ENCODE data around the gene USP40. TPM values are rescaled to one million over a fixed set of nuclear protein-coding genes. Genes with fewer than 3 reads are reported as not detected.
A peak's percentile ranks its signal among the peaks of the same experiment; 100 is the strongest.

Gene USP40
- total and polyA plus RNA-seq, 2 donors (not counting 1 experiment from before 2014, with no cell fraction given) = 18.9 to 40.6 TPM

GRCh38 chr2:233489143-233489542 lies 77.4 kb downstream of the USP40 start:
- DNase-seq (ENCODE audit: low read depth in 2 of 2) = no peak
- no peaks in the 10 kb centered on the region for H3K27me3 ChIP-seq (ENCODE audit: control insufficient read depth, insufficient read depth, low read length)
- H2AFZ ChIP-seq (ENCODE audit: low read length) = no peak overlapping the region
- no peaks in the 10 kb centered on the region for H3K79me2 ChIP-seq (ENCODE audit: control insufficient read depth, insufficient read depth, low read length)
- no peak overlapping the region for H3K4me3 ChIP-seq (replicated peaks in 1 of 4; ENCODE audit: control extremely low read depth in 1 of 4, insufficient read depth in 1 of 4, low read depth in 3 of 4, low read length in 4 of 4)
- no peak overlapping the region for H3K4me2 ChIP-seq (ENCODE audit: extremely low read depth, insufficient read depth, low read length)
- H4K20me1 ChIP-seq (ENCODE audit: control insufficient read depth, extremely low read depth, insufficient read depth, low read length) = no peaks in the 10 kb centered on the region
- H3K9me3 ChIP-seq (ENCODE audit: control insufficient read depth, insufficient read depth, low read depth, low read length) = no peaks in the 10 kb centered on the region
- H3K4me1 ChIP-seq (ENCODE audit: control insufficient read depth, extremely low read depth, insufficient read depth, low read length) = peaks cover 15% of the 10 kb centered on the region
- TF ChIP-seq EZH2 (IDR thresholded peaks at IDR 0.05; ENCODE audit: low read length, missing control alignments) (no peak), CTCF (conservative IDR thresholded peaks at IDR 0.05 in 1 of 2, IDR thresholded peaks at IDR 0.05 in 1 of 2; ENCODE audit: low read depth in 1 of 2, low read length in 2 of 2) (no peak)
- no peak overlapping the region for H3K27ac ChIP-seq (ENCODE audit: insufficient read depth, low read length)
- no peak overlapping the region for H3K9ac ChIP-seq (ENCODE audit: insufficient read depth, low read length)
- H3K36me3 ChIP-seq (ENCODE audit: control insufficient read depth, insufficient read depth, low read length) = no peaks in the 10 kb centered on the region

- TF ChIP-seq EZH2 (IDR thresholded peaks at IDR 0.05; ENCODE audit: low read length, missing control alignments) (no peak), CTCF (conservative IDR thresholded peaks at IDR 0.05 in 1 of 2, IDR thresholded peaks at IDR 0.05 in 1 of 2; ENCODE audit: low read depth in 1 of 2, low read length in 2 of 2) (no peak)
- H3K4me1 ChIP-seq (ENCODE audit: control insufficient read depth, extremely low read depth, insufficient read depth, low read length) = peaks cover 15% of the 10 kb centered on the region
- no peaks in the 10 kb centered on the region for H3K27me3 ChIP-seq (ENCODE audit: control insufficient read depth, insufficient read depth, low read length)
- H3K4me2 ChIP-seq (ENCODE audit: extremely low read depth, insufficient read depth, low read length) = no peak overlapping the region
- H3K27ac ChIP-seq (ENCODE audit: insufficient read depth, low read length) = no peak overlapping the region
- H3K79me2 ChIP-seq (ENCODE audit: control insufficient read depth, insufficient read depth, low read length) = no peaks in the 10 kb centered on the region
- peak; percentile 5 to 62 for DNase-seq (ENCODE audit: low read depth in 2 of 2)
- no peak overlapping the region for H3K4me3 ChIP-seq (replicated peaks in 1 of 4; ENCODE audit: control extremely low read depth in 1 of 4, insufficient read depth in 1 of 4, low read depth in 3 of 4, low read length in 4 of 4)
- H2AFZ ChIP-seq (ENCODE audit: low read length) = no peak overlapping the region
- H3K9ac ChIP-seq (ENCODE audit: insufficient read depth, low read length) = no peak overlapping the region
- no peaks in the 10 kb centered on the region for H3K9me3 ChIP-seq (ENCODE audit: control insufficient read depth, insufficient read depth, low read depth, low read length)
- H3K36me3 ChIP-seq (ENCODE audit: control insufficient read depth, insufficient read depth, low read length) = peaks cover 3% of the 10 kb centered on the region
- no peaks in the 10 kb centered on the region for H4K20me1 ChIP-seq (ENCODE audit: control insufficient read depth, extremely low read depth, insufficient read depth, low read length)
These were observed 78.7 kb downstream of the USP40 start for GRCh38 chr2:233487748-233488345.

GRCh38 chr2:233486778-233487552 lies 79.6 kb downstream of the USP40 start:
- H3K4me2 ChIP-seq (ENCODE audit: extremely low read depth, insufficient read depth, low read length) = peak overlapping the region; percentile 70

More at GRCh38 chr2:233486778-233487552, 79.6 kb downstream of the USP40 start:
- H4K20me1 ChIP-seq (ENCODE audit: control insufficient read depth, extremely low read depth, insufficient read depth, low read length) = no peaks in the 10 kb centered on the region
- no peak overlapping the region for H3K4me3 ChIP-seq (replicated peaks in 1 of 4; ENCODE audit: control extremely low read depth in 1 of 4, insufficient read depth in 1 of 4, low read depth in 3 of 4, low read length in 4 of 4)
- peaks cover 3% of the 10 kb centered on the region for H3K36me3 ChIP-seq (ENCODE audit: control insufficient read depth, insufficient read depth, low read length)
- no peak overlapping the region for H3K9ac ChIP-seq (ENCODE audit: insufficient read depth, low read length)
- peaks cover 15% of the 10 kb centered on the region for H3K4me1 ChIP-seq (ENCODE audit: control insufficient read depth, extremely low read depth, insufficient read depth, low read length)
- H3K79me2 ChIP-seq (ENCODE audit: control insufficient read depth, insufficient read depth, low read length) = no peaks in the 10 kb centered on the region
- no peaks in the 10 kb centered on the region for H3K9me3 ChIP-seq (ENCODE audit: control insufficient read depth, insufficient read depth, low read depth, low read length)
- no peaks in the 10 kb centered on the region for H3K27me3 ChIP-seq (ENCODE audit: control insufficient read depth, insufficient read depth, low read length)
- no peak overlapping the region for H2AFZ ChIP-seq (ENCODE audit: low read length)
- DNase-seq (ENCODE audit: low read depth in 2 of 2) = peak; percentile 67 to 97
- no peak for TF ChIP-seq EZH2 (IDR thresholded peaks at IDR 0.05; ENCODE audit: low read length, missing control alignments)
- TF ChIP-seq CTCF (conservative IDR thresholded peaks at IDR 0.05 in 1 of 2, IDR thresholded peaks at IDR 0.05 in 1 of 2; ENCODE audit: low read depth in 1 of 2, low read length in 2 of 2) = no peak
- peak overlapping the region; percentile 42 for H3K27ac ChIP-seq (ENCODE audit: insufficient read depth, low read length)
